Measurements from ENCODE around the gene FCHO2.
A peak's percentile ranks its signal among the peaks of the same experiment; 100 is the strongest.
"Not testable (repeated sequence)": the region's sequence is repeated elsewhere in the genome, so short reads cannot be mapped to it uniquely, and the experiment has no call there.

The FCHO2 gene

GRCh38 chr5:72954389-72954788, 1.5 kb upstream of the FCHO2 start:
- no peak overlapping the region for H3K27ac ChIP-seq
- TF ChIP-seq FOXP2 (optimal IDR thresholded peaks at IDR 0.05; ENCODE audit: control extremely low read depth, extremely low read length, insufficient read depth) (no peak), EZH2 (IDR thresholded peaks at IDR 0.05) (no peak), POLR2AphosphoS5 (IDR thresholded peaks at IDR 0.05; ENCODE audit: borderline replicate concordance, low read depth, low read length) (no peak)
- H3K36me3 ChIP-seq (ENCODE audit: insufficient read depth, low read length) = no peaks in the 10 kb centered on the region
- H3K9ac ChIP-seq (ENCODE audit: insufficient read length) = no peak overlapping the region
- H3K4me3 ChIP-seq = no peak overlapping the region
- no peak for DNase-seq (ENCODE audit: low read depth, low spot score)
- no peaks in the 10 kb centered on the region for H3K9me3 ChIP-seq (ENCODE audit: low read depth, low read length)

DNA sequence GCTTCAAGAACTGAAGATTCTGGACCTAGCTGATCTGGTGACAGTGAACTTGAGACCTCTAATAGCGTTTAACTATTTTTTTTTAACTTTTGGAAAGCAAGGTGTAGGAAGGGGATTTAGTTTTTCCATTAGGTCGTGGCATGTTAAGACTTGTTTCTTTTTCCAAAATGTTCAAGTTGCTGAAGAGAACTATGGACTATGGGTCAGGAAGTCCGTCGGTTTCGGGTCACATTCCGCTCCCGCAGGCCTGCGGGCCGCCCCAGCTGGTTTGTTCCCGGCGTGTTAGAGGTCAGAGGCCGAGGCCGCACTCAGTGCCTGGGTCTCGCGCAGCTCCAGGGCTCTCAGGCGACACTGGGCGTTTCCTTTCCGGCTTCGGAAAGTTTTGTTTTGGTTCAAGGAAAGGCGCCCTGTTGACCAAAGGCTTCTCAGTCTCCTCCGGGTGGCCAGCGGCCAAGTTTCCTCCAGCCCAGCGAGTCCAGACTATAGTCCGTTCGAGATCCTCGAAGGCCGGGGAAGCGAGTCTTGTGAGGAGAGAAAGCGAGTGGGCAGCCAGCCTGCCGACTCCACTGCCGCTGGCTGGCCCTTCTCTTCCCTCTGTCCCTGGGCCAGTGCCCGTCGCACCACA, 586 bp upstream of the FCHO2 start:
- no peak overlapping the region for H3K27ac ChIP-seq
- peak overlapping the region; percentile 93 for H3K4me3 ChIP-seq
- no peaks in the 10 kb centered on the region for H3K9me3 ChIP-seq (ENCODE audit: low read depth, low read length)
- no peaks in the 10 kb centered on the region for H3K36me3 ChIP-seq (ENCODE audit: insufficient read depth, low read length)
- DNase-seq (ENCODE audit: low read depth, low spot score) = no peak
- H3K9ac ChIP-seq (ENCODE audit: insufficient read length) = peak overlapping the region; percentile 74
- TF ChIP-seq FOXP2 (optimal IDR thresholded peaks at IDR 0.05; ENCODE audit: control extremely low read depth, extremely low read length, insufficient read depth) (no peak), POLR2AphosphoS5 (IDR thresholded peaks at IDR 0.05; ENCODE audit: borderline replicate concordance, low read depth, low read length) (no peak), EZH2 (IDR thresholded peaks at IDR 0.05) (no peak)

GRCh38 chr5:72956324-72957140, 691 bp downstream of the FCHO2 start:
- no peak overlapping the region for H3K27ac ChIP-seq
- no peak for DNase-seq (ENCODE audit: low read depth, low spot score)
- H3K9me3 ChIP-seq (ENCODE audit: low read depth, low read length) = no peaks in the 10 kb centered on the region
- H3K4me3 ChIP-seq = peak overlapping the region; percentile 93
- peak overlapping the region; percentile 74 for H3K9ac ChIP-seq (ENCODE audit: insufficient read length)
- no peak for TF ChIP-seq POLR2AphosphoS5 (IDR thresholded peaks at IDR 0.05; ENCODE audit: borderline replicate concordance, low read depth, low read length)
- TF ChIP-seq EZH2 (IDR thresholded peaks at IDR 0.05) = no peak
- no peak for TF ChIP-seq FOXP2 (optimal IDR thresholded peaks at IDR 0.05; ENCODE audit: control extremely low read depth, extremely low read length, insufficient read depth)
- no peaks in the 10 kb centered on the region for H3K36me3 ChIP-seq (ENCODE audit: insufficient read depth, low read length)

- Histone ChIP-seq H3K4me3 (peak overlapping the region; percentile 93; the same call in 1 of the 2 replicates), H3K9me3 (ENCODE audit: low read depth, low read length) (no peaks in the 10 kb centered on the region), H3K36me3 (ENCODE audit: insufficient read depth, low read length) (no peaks in the 10 kb centered on the region), H3K27ac (no peak overlapping the region), H3K9ac (ENCODE audit: insufficient read length) (no peak overlapping the region)
- TF ChIP-seq FOXP2 (optimal IDR thresholded peaks at IDR 0.05; ENCODE audit: control extremely low read depth, extremely low read length, insufficient read depth) (no peak), EZH2 (IDR thresholded peaks at IDR 0.05) (no peak), POLR2AphosphoS5 (IDR thresholded peaks at IDR 0.05; ENCODE audit: borderline replicate concordance, low read depth, low read length) (no peak)
- DNase-seq (ENCODE audit: low read depth, low spot score) = no peak
Measured at GRCh38 chr5:72957337-72957736, 1.5 kb downstream of the FCHO2 start.

GRCh38 chr5:72959257-72959656, 3.4 kb downstream of the FCHO2 start:
- TF ChIP-seq POLR2AphosphoS5 (IDR thresholded peaks at IDR 0.05; ENCODE audit: borderline replicate concordance, low read depth, low read length) (no peak), EZH2 (IDR thresholded peaks at IDR 0.05) (no peak), FOXP2 (optimal IDR thresholded peaks at IDR 0.05; ENCODE audit: control extremely low read depth, extremely low read length, insufficient read depth) (no peak)
- no peaks in the 10 kb centered on the region for H3K36me3 ChIP-seq (ENCODE audit: insufficient read depth, low read length)
- H3K4me3 ChIP-seq = no peak overlapping the region
- no peak overlapping the region for H3K27ac ChIP-seq
- H3K9ac ChIP-seq (ENCODE audit: insufficient read length) = no peak overlapping the region
- H3K9me3 ChIP-seq (ENCODE audit: low read depth, low read length) = no peaks in the 10 kb centered on the region
- DNase-seq (ENCODE audit: low read depth, low spot score) = no peak

DNA sequence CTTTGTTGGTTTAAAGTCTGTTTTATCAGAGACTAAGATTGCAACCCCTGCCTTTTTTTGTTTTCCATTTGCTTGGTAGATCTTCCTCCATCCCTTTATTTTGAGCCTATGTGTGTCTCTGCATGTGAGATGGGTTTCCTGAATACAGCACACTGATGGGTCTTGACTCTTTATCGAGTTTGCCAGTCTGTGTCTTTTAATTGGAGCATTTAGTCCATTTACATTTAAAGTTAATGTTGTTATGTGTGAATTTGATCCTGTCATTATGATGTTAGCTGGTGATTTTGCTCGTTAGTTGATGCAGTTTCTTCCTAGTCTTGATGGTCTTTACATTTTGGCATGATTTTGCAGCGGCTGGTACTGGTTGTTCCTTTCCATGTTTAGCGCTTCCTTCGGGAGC, 18.6 kb downstream of the FCHO2 start:
- DNase-seq (ENCODE audit: low read depth, low spot score); H3K9me3 ChIP-seq (ENCODE audit: low read depth, low read length); H3K9ac ChIP-seq (ENCODE audit: insufficient read length); H3K27ac ChIP-seq; H3K36me3 ChIP-seq (ENCODE audit: insufficient read depth, low read length); H3K4me3 ChIP-seq: not testable (repeated sequence)

GRCh38 chr5:72976810-72977209, 21.0 kb downstream of the FCHO2 start:
- H3K4me3 ChIP-seq; H3K9ac ChIP-seq (ENCODE audit: insufficient read length); DNase-seq (ENCODE audit: low read depth, low spot score); H3K27ac ChIP-seq; H3K9me3 ChIP-seq (ENCODE audit: low read depth, low read length); H3K36me3 ChIP-seq (ENCODE audit: insufficient read depth, low read length): not testable (repeated sequence)

DNA sequence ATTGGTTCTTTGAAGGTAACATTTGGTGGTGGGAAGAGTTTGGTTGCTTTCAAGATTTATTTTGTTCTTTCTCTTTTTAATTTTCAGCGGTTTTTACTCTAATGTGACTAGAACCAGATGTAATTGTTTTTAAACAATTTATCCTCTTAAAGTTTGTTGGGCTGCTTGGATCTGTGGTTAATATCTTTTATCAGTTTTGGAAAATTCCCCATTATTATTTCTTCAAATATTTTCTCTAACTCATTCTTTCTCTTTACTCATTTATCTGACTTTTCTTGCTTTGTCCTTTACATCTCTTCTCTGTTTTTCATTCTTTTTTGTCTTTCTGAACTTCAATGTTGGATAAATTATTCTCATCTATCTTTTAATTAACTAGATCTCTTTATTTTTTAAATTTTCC, 29.9 kb downstream of the FCHO2 start:
- Histone ChIP-seq H3K36me3 (ENCODE audit: insufficient read depth, low read length) (no peaks in the 10 kb centered on the region), H3K27ac (no peak overlapping the region), H3K9me3 (ENCODE audit: low read depth, low read length) (no peaks in the 10 kb centered on the region), H3K9ac (ENCODE audit: insufficient read length) (no peak overlapping the region), H3K4me3 (no peak overlapping the region)
- DNase-seq (ENCODE audit: low read depth, low spot score) = no peak
- TF ChIP-seq POLR2AphosphoS5 (IDR thresholded peaks at IDR 0.05; ENCODE audit: borderline replicate concordance, low read depth, low read length) (no peak), EZH2 (IDR thresholded peaks at IDR 0.05) (no peak), FOXP2 (optimal IDR thresholded peaks at IDR 0.05; ENCODE audit: control extremely low read depth, extremely low read length, insufficient read depth) (no peak)

GRCh38 chr5:72988769-72989168, 32.9 kb downstream of the FCHO2 start:
- H3K4me3 ChIP-seq = no peak overlapping the region
- no peaks in the 10 kb centered on the region for H3K9me3 ChIP-seq (ENCODE audit: low read depth, low read length)
- TF ChIP-seq POLR2AphosphoS5 (IDR thresholded peaks at IDR 0.05; ENCODE audit: borderline replicate concordance, low read depth, low read length) = no peak
- H3K27ac ChIP-seq = no peak overlapping the region; the same call in 1 of the 2 replicates
- no peak for DNase-seq (ENCODE audit: low read depth, low spot score)
- H3K9ac ChIP-seq (ENCODE audit: insufficient read length) = no peak overlapping the region
- no peaks in the 10 kb centered on the region for H3K36me3 ChIP-seq (ENCODE audit: insufficient read depth, low read length)
